Activated CD4-positive, alpha-beta memory T cell treated with anti-CD3 and anti-CD28 coated beads for 36 hours (primary cell): ENCODE data around the gene ZNF385D. TPM values are rescaled to one million over a fixed set of nuclear protein-coding genes. Genes with fewer than 3 reads are reported as not detected.

Experiments used
- CTCF ChIA-PET: fragments of 350-600 bp; sonication (Branson Sonifier 250); formaldehyde crosslinking; loops from one replicate; lab custom pipeline; 2021; ENCODE audit warnings: antibody characterized with exemption, inconsistent platforms; lab: Charles Lee
- POLR2A ChIA-PET: fragments of 350-600 bp; sonication (Branson Sonifier 250); formaldehyde crosslinking; loops from one replicate; lab custom pipeline; 2021; ENCODE audit warnings: antibody characterized with exemption; lab: Charles Lee
- DNase-seq: peaks from one replicate; pipeline ENCODE4 v3.0.0-alpha.2; 2020
- H3K27ac Mint-ChIP-seq: one replicate; pipeline ENCODE4 v1.8.0; 2021; ENCODE audit warnings: mixed read lengths
- H3K27me3 Mint-ChIP-seq: one replicate; pipeline ENCODE4 v1.8.0; 2021; ENCODE audit warnings: mixed read lengths
- H3K36me3 Mint-ChIP-seq: one replicate; pipeline ENCODE4 v1.8.0; 2021; ENCODE audit warnings: mixed read lengths
- H3K4me1 Mint-ChIP-seq: one replicate; pipeline ENCODE4 v1.8.0; 2021; ENCODE audit warnings: low read depth, mixed read lengths
- H3K4me3 Mint-ChIP-seq: one replicate; pipeline ENCODE4 v1.8.0; 2021; ENCODE audit warnings: mild to moderate bottlenecking, mixed read lengths
- H3K9me3 Mint-ChIP-seq: one replicate; pipeline ENCODE4 v1.8.0; 2021; ENCODE audit warnings: mixed read lengths
- intact Hi-C: fragments of 100-400 bp; cut with micrococcal nuclease; formaldehyde crosslinking; loops from one replicate; pipeline ENCODE4 v1.15.1; 2023
- total RNA-seq, 2 experiments: library from RNA; stranded (reverse); gene quantifications; one replicate each; pipeline ENCODE4 v1.2.3, GENCODE V29; 2021

The ZNF385D gene
- total RNA-seq, 2 experiments from 2014 or later: not detected

- intact Hi-C loops: no loop called here
Observed at GRCh38 chr3:21434310-21434709, 316.7 kb downstream of the ZNF385D start.

GRCh38 chr3:21433751-21434150, 317.3 kb downstream of the ZNF385D start:
- ChIA-PET POLR2A (no interaction called here), CTCF (no interaction called here)
- Mint-ChIP-seq H3K4me3 (no peak overlapping the region), H3K36me3 (no peaks in the 10 kb centered on the region), H3K4me1 (no peaks in the 10 kb centered on the region), H3K9me3 (peaks cover 7% of the 10 kb centered on the region), H3K27me3 (no peaks in the 10 kb centered on the region), H3K27ac (no peak overlapping the region)
- intact Hi-C loops: no loop called here
- no peak for DNase-seq

More at GRCh38 chr3:21434310-21434709, 316.7 kb downstream of the ZNF385D start:
- ChIA-PET POLR2A (no interaction called here), CTCF (no interaction called here)
- H3K27me3 Mint-ChIP-seq: no peaks in the 10 kb centered on the region
- no peak for DNase-seq
- H3K27ac Mint-ChIP-seq: no peak overlapping the region
- no peak overlapping the region for H3K4me3 Mint-ChIP-seq
- no peaks in the 10 kb centered on the region for H3K4me1 Mint-ChIP-seq
- no peaks in the 10 kb centered on the region for H3K36me3 Mint-ChIP-seq
- H3K9me3 Mint-ChIP-seq: peaks cover 7% of the 10 kb centered on the region

- DNase-seq: no peak
- POLR2A ChIA-PET: no interaction called here
- Mint-ChIP-seq H3K9me3 (peaks cover 4% of the 10 kb centered on the region), H3K27ac (no peak overlapping the region), H3K4me1 (no peaks in the 10 kb centered on the region), H3K4me3 (no peak overlapping the region), H3K27me3 (no peaks in the 10 kb centered on the region), H3K36me3 (no peaks in the 10 kb centered on the region)
- intact Hi-C loops: no loop called here
- CTCF ChIA-PET: no interaction called here
Observed at GRCh38 chr3:21426920-21427319, 324.1 kb downstream of the ZNF385D start.

GRCh38 chr3:21425715-21426114, 325.3 kb downstream of the ZNF385D start:
- Mint-ChIP-seq H3K9me3 (peaks cover 4% of the 10 kb centered on the region), H3K36me3 (no peaks in the 10 kb centered on the region)

GRCh38 chr3:21421096-21421495, 329.9 kb downstream of the ZNF385D start:
- intact Hi-C loops: no loop called here
- no peaks in the 10 kb centered on the region for H3K4me1 Mint-ChIP-seq
- H3K9me3 Mint-ChIP-seq: peaks cover 4% of the 10 kb centered on the region
- no peaks in the 10 kb centered on the region for H3K36me3 Mint-ChIP-seq
- POLR2A ChIA-PET: no interaction called here
- H3K4me3 Mint-ChIP-seq: no peak overlapping the region
- no peaks in the 10 kb centered on the region for H3K27me3 Mint-ChIP-seq
- no peak for DNase-seq
- CTCF ChIA-PET: no interaction called here
- no peak overlapping the region for H3K27ac Mint-ChIP-seq

More at GRCh38 chr3:21425715-21426114, 325.3 kb downstream of the ZNF385D start:
- H3K27ac Mint-ChIP-seq: no peak overlapping the region
- ChIA-PET POLR2A (no interaction called here), CTCF (no interaction called here)
- DNase-seq: no peak
- no peak overlapping the region for H3K4me3 Mint-ChIP-seq
- intact Hi-C loops: no loop called here
- H3K4me1 Mint-ChIP-seq: no peaks in the 10 kb centered on the region
- H3K27me3 Mint-ChIP-seq: no peaks in the 10 kb centered on the region

- no peak overlapping the region for H3K4me3 Mint-ChIP-seq
- H3K27me3 Mint-ChIP-seq: no peaks in the 10 kb centered on the region
- no peak for DNase-seq
- ChIA-PET POLR2A (no interaction called here), CTCF (no interaction called here)
- H3K36me3 Mint-ChIP-seq: no peaks in the 10 kb centered on the region
- no peak overlapping the region for H3K27ac Mint-ChIP-seq
- intact Hi-C loops: no loop called here
- peaks cover 5% of the 10 kb centered on the region for H3K9me3 Mint-ChIP-seq
- H3K4me1 Mint-ChIP-seq: no peaks in the 10 kb centered on the region
Observed at GRCh38 chr3:21417991-21418390, 333.0 kb downstream of the ZNF385D start.

- CTCF ChIA-PET: no interaction called here
- no peak for DNase-seq
- POLR2A ChIA-PET: no interaction called here
- Mint-ChIP-seq H3K27me3 (no peaks in the 10 kb centered on the region), H3K4me3 (no peak overlapping the region), H3K27ac (no peak overlapping the region), H3K9me3 (peaks cover 2% of the 10 kb centered on the region), H3K4me1 (no peaks in the 10 kb centered on the region), H3K36me3 (no peaks in the 10 kb centered on the region)
- intact Hi-C loops: no loop called here
Observed at GRCh38 chr3:21414506-21414905, 336.5 kb downstream of the ZNF385D start.

GRCh38 chr3:21411058-21411457, 340.0 kb downstream of the ZNF385D start:
- H3K27me3 Mint-ChIP-seq: no peaks in the 10 kb centered on the region
- no peak for DNase-seq
- H3K36me3 Mint-ChIP-seq: no peaks in the 10 kb centered on the region
- no peak overlapping the region for H3K27ac Mint-ChIP-seq
- POLR2A ChIA-PET: no interaction called here
- CTCF ChIA-PET: interaction anchor here (0.6 kb wide), 1 partner anchor 1997 kb away, joined by 3 read pairs; no protein-coding TSS in a partner anchor
- H3K4me1 Mint-ChIP-seq: no peaks in the 10 kb centered on the region
- H3K9me3 Mint-ChIP-seq: peaks cover 2% of the 10 kb centered on the region
- intact Hi-C loops: no loop called here
- no peak overlapping the region for H3K4me3 Mint-ChIP-seq

- ChIA-PET POLR2A (no interaction called here), CTCF (no interaction called here)
- DNase-seq: no peak
- Mint-ChIP-seq H3K27ac (no peak overlapping the region), H3K4me1 (no peaks in the 10 kb centered on the region), H3K27me3 (no peaks in the 10 kb centered on the region), H3K9me3 (peaks cover 7% of the 10 kb centered on the region), H3K36me3 (no peaks in the 10 kb centered on the region), H3K4me3 (no peak overlapping the region)
- intact Hi-C loops: no loop called here
Observed at GRCh38 chr3:21409401-21409800, 341.6 kb downstream of the ZNF385D start.

- CTCF ChIA-PET: interaction anchor here (0.6 kb wide), 1 partner anchor 1431 kb away, joined by 3 read pairs; no protein-coding TSS in a partner anchor
- POLR2A ChIA-PET: no interaction called here
- H3K27ac Mint-ChIP-seq: no peak overlapping the region
- intact Hi-C loops: no loop called here
- H3K27me3 Mint-ChIP-seq: no peaks in the 10 kb centered on the region
- H3K4me3 Mint-ChIP-seq: no peak overlapping the region
- no peaks in the 10 kb centered on the region for H3K4me1 Mint-ChIP-seq
- no peak for DNase-seq
- H3K9me3 Mint-ChIP-seq: peaks cover 8% of the 10 kb centered on the region
- H3K36me3 Mint-ChIP-seq: no peaks in the 10 kb centered on the region
Observed at GRCh38 chr3:21407743-21408142, 343.3 kb downstream of the ZNF385D start.

GRCh38 chr3:21405671-21406667, 345.0 kb downstream of the ZNF385D start:
- Mint-ChIP-seq H3K9me3 (peaks cover 11% of the 10 kb centered on the region), H3K27ac (no peak overlapping the region), H3K36me3 (no peaks in the 10 kb centered on the region), H3K27me3 (no peaks in the 10 kb centered on the region), H3K4me3 (no peak overlapping the region), H3K4me1 (no peaks in the 10 kb centered on the region)
- no peak for DNase-seq
- CTCF ChIA-PET: no interaction called here
- intact Hi-C loops: no loop called here
- POLR2A ChIA-PET: no interaction called here

GRCh38 chr3:21398461-21398860, 352.5 kb downstream of the ZNF385D start:
- no peaks in the 10 kb centered on the region for H3K27me3 Mint-ChIP-seq
- H3K9me3 Mint-ChIP-seq: peaks cover 8% of the 10 kb centered on the region
- POLR2A ChIA-PET: no interaction called here
- CTCF ChIA-PET: no interaction called here
- H3K27ac Mint-ChIP-seq: no peak overlapping the region
- no peak for DNase-seq
- intact Hi-C loops: no loop called here
- H3K4me3 Mint-ChIP-seq: no peak overlapping the region
- H3K36me3 Mint-ChIP-seq: no peaks in the 10 kb centered on the region
- no peaks in the 10 kb centered on the region for H3K4me1 Mint-ChIP-seq
